ENCODE data around the gene ADAP1. TPM values are rescaled to one million over a fixed set of nuclear protein-coding genes. Genes with fewer than 3 reads are reported as not detected.

ADAP1 gene
- total RNA-seq, 1 experiment from 2014 or later: 31.2 TPM

DNA sequence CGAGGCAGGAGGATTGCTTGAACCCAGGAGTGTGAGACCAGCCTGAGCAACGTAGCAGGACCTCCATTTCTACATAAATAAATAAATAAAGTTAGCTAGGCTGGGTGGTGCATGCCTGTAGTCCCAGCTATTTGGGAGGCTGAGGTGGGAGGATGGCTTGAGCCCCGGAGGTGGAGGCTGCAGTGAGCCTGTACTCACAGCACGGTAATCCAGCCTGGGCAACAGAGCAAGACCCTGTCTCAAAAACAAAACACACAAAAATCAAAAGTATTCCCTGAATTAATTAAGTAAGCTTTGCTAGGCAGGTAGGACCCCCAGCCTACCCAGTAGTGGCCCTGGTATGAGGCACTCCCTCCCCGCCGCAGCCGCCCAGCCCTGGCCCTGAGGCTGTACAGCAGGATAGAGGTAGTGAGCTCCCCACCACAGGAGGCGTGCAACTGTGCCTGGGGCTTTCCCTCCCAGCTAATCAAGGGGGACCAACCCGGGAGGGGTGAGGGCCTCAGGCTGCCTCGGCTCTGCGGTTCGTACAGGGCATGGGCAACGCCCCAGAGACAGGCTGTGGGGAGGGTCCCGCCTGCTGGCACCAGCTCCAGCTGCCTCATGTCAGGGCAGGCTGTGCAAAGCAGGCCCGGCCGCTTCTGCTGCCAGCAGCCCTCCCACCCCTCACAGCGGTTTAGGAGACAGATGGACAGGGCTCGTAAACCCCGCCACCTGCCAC is 27.5 kb upstream of the ADAP1 start:
- ChIA-PET CTCF (no interaction called here), POLR2A (ENCODE audit: unreplicated experiment) (interaction anchor here (0.6 kb wide), 1 partner anchor 20 kb away, joined by 3 read pairs; no protein-coding TSS in a partner anchor)
- Histone ChIP-seq H3K9me3 (ENCODE audit: low read length) (no peaks in the 10 kb centered on the region), H3K9me2 (replicated peaks; ENCODE audit: low read length) (no peaks in the 10 kb centered on the region), H2AFZ (ENCODE audit: low read length) (no peak overlapping the region), H3K9ac (ENCODE audit: low read length) (no peak overlapping the region), H3K79me2 (ENCODE audit: low read length) (no peaks in the 10 kb centered on the region), H3K27me3 (ENCODE audit: low read length) (no peaks in the 10 kb centered on the region), H3K27ac (ENCODE audit: low read length) (no peak overlapping the region), H3F3A (ENCODE audit: low read length, unreplicated experiment) (no peaks in the 10 kb centered on the region), H3K36me3 (ENCODE audit: low read depth, low read length) (no peaks in the 10 kb centered on the region), H3K4me3 (ENCODE audit: low read length) (no peak overlapping the region), H4K20me1 (ENCODE audit: low read length) (no peaks in the 10 kb centered on the region), H3K4me1 (ENCODE audit: insufficient read depth, low read length) (no peaks in the 10 kb centered on the region), H3K4me2 (ENCODE audit: low read length) (no peak overlapping the region)
- TF ChIP-seq, protein P1, sequence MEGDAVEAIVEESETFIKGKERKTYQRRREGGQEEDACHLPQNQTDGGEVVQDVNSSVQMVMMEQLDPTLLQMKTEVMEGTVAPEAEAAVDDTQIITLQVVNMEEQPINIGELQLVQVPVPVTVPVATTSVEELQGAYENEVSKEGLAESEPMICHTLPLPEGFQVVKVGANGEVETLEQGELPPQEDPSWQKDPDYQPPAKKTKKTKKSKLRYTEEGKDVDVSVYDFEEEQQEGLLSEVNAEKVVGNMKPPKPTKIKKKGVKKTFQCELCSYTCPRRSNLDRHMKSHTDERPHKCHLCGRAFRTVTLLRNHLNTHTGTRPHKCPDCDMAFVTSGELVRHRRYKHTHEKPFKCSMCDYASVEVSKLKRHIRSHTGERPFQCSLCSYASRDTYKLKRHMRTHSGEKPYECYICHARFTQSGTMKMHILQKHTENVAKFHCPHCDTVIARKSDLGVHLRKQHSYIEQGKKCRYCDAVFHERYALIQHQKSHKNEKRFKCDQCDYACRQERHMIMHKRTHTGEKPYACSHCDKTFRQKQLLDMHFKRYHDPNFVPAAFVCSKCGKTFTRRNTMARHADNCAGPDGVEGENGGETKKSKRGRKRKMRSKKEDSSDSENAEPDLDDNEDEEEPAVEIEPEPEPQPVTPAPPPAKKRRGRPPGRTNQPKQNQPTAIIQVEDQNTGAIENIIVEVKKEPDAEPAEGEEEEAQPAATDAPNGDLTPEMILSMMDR (conservative IDR thresholded peaks at IDR 0.05; ENCODE audit: low read depth, low read length): no peak
- TF ChIP-seq EZH2 (IDR thresholded peaks at IDR 0.05; ENCODE audit: low read length, unreplicated experiment): no peak
- intact Hi-C loops (cut with micrococcal nuclease): no loop called here
- no TSS peak for BruUV-seq (replicated peaks)
- ATAC-seq (no peak), DNase-seq (no peak)

DNA sequence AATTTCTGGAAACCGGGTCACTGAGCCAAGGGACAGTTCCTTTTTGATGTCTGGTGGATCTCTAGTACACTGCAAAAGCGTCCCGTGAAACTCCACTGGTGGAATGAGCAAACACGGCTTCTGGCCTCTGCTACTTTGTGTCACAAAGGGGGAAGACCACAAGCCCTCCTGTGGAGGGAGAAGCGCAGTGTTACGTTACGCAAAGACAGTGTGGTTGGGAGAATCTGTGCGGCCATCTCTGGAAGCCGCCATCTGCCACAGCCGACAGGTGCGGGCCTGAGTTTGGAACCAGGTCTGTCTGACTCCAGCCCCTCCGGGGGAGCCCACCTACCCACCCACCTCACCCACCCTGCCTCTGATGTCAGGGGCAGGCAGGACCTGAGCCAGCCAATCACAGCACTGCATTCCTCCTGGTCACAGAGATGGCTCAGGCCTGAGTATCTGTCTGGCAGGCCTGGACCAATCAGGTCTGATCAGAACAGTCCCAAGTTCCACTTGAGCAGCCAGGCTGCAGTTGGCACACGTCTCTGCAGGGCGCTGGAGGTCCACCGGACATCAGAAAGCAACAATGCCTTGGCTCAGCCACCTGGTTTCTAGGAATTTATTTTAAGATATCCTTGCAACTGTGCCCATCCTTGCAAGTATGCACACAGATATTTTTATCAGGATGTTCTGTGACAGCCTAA is 25.5 kb upstream of the ADAP1 start:
- POLR2A ChIA-PET (ENCODE audit: unreplicated experiment): no interaction called here
- no TSS peak for BruUV-seq (replicated peaks)
- intact Hi-C loops (cut with micrococcal nuclease): no loop called here
- Histone ChIP-seq H3F3A (ENCODE audit: low read length, unreplicated experiment) (no peaks in the 10 kb centered on the region), H3K9me2 (replicated peaks; ENCODE audit: low read length) (no peaks in the 10 kb centered on the region), H3K4me1 (ENCODE audit: insufficient read depth, low read length) (0 out of 2 replicates have a peak, but pooled peaks cover 4% of the 10 kb centered on the region), H3K4me2 (ENCODE audit: low read length) (no peak overlapping the region), H3K79me2 (ENCODE audit: low read length) (peaks cover 3% of the 10 kb centered on the region), H4K20me1 (ENCODE audit: low read length) (no peaks in the 10 kb centered on the region), H2AFZ (ENCODE audit: low read length) (no peak overlapping the region), H3K9me3 (ENCODE audit: low read length) (no peaks in the 10 kb centered on the region), H3K4me3 (ENCODE audit: low read length) (no peak overlapping the region), H3K9ac (ENCODE audit: low read length) (no peak overlapping the region), H3K27ac (ENCODE audit: low read length) (no peak overlapping the region), H3K36me3 (ENCODE audit: low read depth, low read length) (no peaks in the 10 kb centered on the region), H3K27me3 (ENCODE audit: low read length) (no peaks in the 10 kb centered on the region)
- CTCF ChIA-PET: no interaction called here
- TF ChIP-seq EZH2 (IDR thresholded peaks at IDR 0.05; ENCODE audit: low read length, unreplicated experiment) (no peak), EZH2phosphoT487 (IDR thresholded peaks at IDR 0.05; ENCODE audit: borderline replicate concordance, low read length) (no peak)
- TF ChIP-seq, protein P1 (conservative IDR thresholded peaks at IDR 0.05; ENCODE audit: low read depth, low read length): no peak
- DNase-seq: no peak
- no peak for ATAC-seq

DNA sequence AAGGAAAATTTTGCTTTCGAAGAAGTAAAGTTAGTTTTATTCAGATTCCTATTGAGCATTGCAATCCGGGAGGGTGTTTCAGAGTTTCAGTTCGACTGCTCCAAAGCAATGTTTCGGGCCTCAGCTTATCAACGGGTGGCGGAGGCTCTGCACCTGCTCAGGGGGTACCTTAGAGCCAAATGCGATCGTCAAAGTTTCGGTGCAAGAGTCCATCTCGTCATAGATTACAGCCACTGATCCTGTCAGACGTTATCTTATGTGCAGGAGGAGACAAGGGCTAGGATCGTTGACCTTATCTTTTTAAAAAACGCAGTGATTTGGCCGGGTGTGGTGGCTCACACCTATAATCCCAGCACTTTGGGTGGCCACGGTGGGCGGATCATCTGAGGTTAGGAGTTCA is 24.7 kb upstream of the ADAP1 start:
- no peaks in the 10 kb centered on the region for H3K27me3 ChIP-seq (ENCODE audit: low read length)
- POLR2A ChIA-PET (ENCODE audit: unreplicated experiment): no interaction called here
- TF ChIP-seq, protein P1 (conservative IDR thresholded peaks at IDR 0.05; ENCODE audit: low read depth, low read length): no peak
- TF ChIP-seq EZH2phosphoT487 (IDR thresholded peaks at IDR 0.05; ENCODE audit: borderline replicate concordance, low read length): no peak
- TF ChIP-seq EZH2 (IDR thresholded peaks at IDR 0.05; ENCODE audit: low read length, unreplicated experiment): no peak
- no TSS peak for BruUV-seq (replicated peaks)
- no peak overlapping the region for H2AFZ ChIP-seq (ENCODE audit: low read length)
- H4K20me1 ChIP-seq (ENCODE audit: low read length): peaks cover 7% of the 10 kb centered on the region; the same call in 1 of the 2 replicates
- H3K4me2 ChIP-seq (ENCODE audit: low read length): no peak overlapping the region
- peaks cover 12% of the 10 kb centered on the region for H3K79me2 ChIP-seq (ENCODE audit: low read length)
- intact Hi-C loops (cut with micrococcal nuclease): no loop called here
- no peaks in the 10 kb centered on the region for H3K9me3 ChIP-seq (ENCODE audit: low read length)
- ATAC-seq (no peak), DNase-seq (no peak)
- no peaks in the 10 kb centered on the region for H3F3A ChIP-seq (ENCODE audit: low read length, unreplicated experiment)
- H3K9me2 ChIP-seq (replicated peaks; ENCODE audit: low read length): no peaks in the 10 kb centered on the region
- 0 out of 2 replicates have a peak, but pooled peaks cover 4% of the 10 kb centered on the region for H3K4me1 ChIP-seq (ENCODE audit: insufficient read depth, low read length)
- H3K36me3 ChIP-seq (ENCODE audit: low read depth, low read length): no peaks in the 10 kb centered on the region
- CTCF ChIA-PET: no interaction called here
- no peak overlapping the region for H3K9ac ChIP-seq (ENCODE audit: low read length)
- H3K27ac ChIP-seq (ENCODE audit: low read length): no peak overlapping the region
- H3K4me3 ChIP-seq (ENCODE audit: low read length): no peak overlapping the region

All from PC-3 (cell line).